Measurements from ENCODE around the gene SRRM2.

Gene SRRM2

DNA sequence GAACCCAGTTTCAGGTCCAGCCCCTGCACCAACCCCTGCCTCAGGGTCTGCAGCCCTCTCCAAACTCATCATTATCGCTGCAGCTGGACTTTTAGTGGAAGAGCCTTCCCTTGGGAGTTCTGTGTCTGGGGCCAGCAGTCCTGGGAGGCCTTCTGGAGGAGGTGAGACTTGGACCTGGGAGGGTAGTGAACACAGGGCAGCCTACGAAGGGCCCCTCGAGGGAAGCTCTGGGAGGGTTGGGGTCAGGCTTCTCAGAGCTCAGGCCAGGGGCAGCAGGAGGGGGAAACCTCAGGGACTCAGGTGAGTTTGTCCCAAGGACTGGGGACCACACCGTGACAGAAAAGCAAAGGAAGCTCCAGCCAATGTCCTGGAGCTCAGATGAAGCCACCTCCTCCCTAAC lies 11.3 kb upstream of the SRRM2 start:
- no peak for DNase-seq

DNA sequence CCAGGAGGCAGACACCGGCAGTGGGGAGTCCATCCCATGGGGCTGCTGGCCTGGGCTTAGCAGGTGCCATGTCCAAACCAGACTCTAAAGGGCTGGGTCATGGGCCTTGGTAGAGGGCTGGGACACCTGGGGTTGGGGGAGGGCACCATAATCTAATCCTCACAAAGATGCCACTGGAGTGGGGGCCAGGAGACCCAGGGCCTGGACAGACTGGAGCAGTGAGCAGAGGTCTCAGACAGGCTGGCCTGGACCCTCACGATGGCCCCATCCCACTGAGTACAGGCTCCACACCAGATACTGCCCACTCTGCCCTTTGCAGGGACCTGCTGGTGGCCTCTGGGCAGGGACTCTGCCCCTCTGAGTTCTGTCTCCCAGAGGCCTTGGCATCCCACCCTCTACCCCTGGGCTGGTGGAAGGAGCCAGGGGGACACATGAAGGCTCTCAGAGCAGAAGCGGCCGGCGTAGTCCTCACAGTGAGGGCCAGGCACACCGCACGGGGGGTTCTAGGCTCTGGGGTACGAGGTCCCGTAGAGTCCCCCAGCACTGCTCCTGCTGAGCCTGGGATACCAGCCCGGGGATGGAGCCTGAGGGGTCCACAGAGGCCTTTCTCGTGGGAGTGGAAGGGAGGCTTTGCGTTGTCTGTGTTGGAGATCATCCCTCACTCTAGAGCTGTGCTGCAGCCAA lies 10.0 kb upstream of the SRRM2 start:
- no peak for DNase-seq

DNA sequence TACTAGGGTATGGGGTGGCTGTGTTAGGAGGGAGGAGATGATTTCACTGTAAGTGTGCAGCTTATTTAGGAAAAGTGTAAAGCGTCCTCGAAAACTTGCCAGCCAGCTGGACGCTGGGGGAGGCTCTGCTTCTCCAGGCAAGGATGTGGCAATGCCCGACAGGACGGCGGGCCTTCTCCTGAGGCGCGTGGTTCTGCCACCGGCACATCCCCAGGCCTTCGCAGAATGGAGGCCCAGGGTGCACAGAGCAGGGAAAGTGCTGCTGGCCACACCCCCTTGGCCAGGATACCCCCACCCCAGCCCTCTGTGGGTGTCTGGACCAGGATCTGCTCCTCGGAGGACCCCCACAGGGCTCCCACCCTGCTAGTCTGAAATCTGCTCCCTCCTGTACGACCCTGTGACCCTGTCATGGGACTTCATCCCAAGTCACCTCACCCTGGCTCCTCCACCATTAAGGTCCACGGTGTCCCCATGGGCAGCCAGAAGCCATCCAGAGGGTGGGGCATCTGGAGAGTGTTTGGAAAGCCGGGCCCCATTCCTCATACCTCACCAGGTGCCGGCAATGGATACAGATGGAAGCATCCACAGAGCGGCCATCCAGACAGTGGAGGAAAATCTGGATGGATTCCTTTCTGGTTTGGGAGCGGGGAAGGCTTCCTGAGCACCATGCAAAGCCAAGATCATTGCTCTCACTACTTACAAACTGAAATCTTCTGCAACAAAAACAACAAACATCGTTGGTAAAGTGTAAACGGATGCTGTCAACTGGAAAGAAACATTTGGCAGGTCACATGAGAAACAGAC lies 9.2 kb upstream of the SRRM2 start:
- DNase-seq: no peak

DNA sequence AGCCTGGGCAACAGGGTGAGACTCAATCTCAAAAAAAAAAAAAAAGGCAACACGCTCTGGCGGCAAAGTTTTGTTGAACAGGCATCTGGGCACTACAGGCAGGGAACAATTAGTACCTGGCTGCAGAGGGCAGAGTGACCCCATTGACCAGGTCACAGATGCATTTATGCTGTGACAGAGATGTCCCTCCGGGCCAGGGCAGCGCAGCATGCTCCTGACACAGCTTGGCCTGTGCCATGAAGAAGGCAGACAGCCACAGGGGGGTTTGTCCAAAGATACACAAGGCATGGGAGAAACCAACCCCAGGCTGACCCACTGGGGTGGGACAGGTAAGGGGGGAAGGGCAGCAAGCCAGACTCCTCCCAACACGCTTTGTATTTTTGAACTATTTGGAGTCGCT lies 7.7 kb upstream of the SRRM2 start:
- DNase-seq: no peak

DNA sequence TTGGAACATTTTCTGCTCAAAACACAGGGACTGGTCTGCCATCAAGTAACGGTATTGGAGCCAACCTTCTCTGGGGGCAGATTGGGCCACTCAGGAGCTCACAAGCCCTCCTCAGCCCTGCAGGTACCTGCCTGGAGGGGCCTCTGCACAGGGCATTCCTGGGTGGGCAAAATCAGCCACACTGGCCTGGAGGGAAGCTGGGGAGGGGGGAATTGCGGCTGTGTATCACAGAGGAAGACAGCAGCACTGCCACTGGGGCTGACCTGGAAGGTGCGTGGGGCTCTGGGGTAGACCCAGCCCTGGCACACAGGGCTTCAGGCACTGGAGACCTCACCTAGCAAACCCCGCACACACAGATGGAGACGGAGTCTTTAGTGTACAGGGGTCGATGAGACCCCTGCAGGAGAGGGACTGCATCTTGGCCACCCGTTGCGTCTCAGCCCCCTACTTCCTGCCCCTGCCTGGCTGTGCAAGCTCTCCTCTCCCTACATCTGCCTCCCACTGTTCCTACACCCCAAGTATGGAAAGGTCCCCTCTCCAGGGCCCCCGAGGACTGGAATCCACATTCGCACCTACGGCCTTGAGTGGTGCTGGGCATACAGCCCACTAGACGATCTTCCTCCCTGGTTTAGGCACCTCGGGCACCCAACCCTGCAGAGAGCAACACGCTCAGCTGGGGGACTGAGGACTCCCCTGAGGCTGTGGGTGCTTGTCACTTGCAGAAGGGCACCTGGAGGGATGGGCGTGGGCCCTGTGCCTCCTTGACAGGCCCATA lies 7.1 kb upstream of the SRRM2 start:
- no peak for DNase-seq

DNA sequence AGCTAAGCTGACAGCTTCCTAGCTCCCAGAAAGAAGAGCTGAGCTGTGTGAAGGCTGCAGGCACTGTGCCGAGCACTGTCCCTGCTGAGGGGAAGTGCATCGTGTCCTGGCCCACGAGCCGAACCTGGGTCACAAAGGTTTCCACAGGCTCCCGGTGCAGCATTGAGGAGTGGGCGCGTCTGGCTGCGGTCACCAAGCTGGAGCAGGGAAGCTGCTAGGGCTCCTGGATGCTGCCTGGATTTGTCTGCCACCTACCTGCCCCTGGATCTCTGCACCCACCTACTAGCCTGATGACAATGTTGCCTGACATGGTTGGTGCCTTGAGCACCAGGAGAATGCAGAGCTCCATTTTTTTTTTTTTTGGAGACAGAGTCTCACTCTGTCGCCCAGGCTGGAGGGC lies 6.5 kb upstream of the SRRM2 start:
- no peak for DNase-seq

DNA sequence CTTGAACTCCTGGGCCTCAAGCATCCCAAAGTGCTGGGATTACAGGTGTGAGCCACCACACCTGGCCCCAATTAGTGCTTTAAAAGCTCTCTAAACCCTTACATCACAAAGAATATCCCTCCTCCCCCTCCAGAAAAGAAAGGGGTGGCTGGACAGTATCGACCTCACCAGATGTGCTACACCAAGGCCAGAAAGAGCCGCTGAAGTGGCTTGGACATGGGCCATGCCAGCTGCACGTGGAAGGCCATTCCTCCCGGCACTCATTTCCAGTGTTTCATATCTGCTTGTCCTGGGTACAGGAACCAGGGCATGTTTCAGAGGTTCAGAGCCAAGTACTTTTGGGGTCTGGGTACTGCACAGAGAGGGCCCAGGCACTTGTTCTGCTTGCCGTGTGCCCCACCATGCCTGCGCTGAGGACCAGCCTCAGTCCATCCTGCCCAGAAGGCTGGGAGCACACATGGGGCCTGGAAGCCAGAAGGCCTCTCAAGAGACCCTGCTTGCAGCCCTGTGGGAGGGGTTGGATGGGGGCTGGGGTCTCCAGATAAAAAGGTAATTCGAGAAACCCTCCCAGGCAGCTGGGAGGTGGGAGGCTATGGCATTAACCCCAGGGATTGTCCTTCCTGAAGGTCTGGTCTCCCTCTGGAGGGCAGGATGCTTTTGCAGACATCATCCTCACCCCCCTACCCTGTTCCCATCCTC lies 3.5 kb upstream of the SRRM2 start:
- no peak for DNase-seq

DNA sequence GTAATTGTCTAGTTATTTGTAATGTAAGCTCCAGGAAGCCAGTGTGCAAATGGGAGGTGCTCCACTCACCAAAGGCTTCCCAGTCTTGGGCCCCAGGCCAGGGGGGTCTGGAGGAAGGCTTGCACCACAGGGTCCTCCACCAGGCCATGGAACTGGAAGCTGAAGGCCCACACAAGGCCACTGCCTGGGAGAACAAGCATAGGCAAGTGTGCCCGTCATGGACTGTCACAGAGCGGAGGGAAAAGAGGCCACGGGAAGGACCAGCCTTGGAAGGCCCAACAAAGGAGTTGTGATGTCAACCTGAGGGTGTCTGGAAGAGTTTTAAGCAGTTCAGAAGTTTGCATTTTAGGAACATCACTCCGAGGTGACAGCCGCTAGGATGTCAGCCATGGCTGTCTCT lies 3.0 kb upstream of the SRRM2 start:
- DNase-seq: no peak

DNA sequence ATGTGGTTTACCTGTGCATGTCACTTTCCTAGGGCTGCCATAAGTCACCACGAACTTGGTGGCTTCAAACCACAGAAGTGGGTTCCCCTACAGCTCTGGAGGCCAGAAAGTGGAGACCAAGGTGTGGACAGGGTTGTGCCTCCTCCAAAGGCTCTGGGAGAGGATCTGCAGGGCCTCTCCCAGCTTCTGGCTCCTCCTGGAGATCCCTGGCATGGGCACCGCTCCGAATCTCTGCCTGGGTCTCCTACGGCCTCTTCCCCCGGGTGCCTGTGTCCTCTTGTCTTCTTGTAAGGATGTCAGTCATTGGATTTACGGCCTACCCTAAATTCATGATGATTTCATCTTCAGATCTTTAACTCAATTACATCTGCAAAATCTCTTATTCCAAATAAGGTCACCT lies 2.5 kb upstream of the SRRM2 start:
- DNase-seq: no peak

DNA sequence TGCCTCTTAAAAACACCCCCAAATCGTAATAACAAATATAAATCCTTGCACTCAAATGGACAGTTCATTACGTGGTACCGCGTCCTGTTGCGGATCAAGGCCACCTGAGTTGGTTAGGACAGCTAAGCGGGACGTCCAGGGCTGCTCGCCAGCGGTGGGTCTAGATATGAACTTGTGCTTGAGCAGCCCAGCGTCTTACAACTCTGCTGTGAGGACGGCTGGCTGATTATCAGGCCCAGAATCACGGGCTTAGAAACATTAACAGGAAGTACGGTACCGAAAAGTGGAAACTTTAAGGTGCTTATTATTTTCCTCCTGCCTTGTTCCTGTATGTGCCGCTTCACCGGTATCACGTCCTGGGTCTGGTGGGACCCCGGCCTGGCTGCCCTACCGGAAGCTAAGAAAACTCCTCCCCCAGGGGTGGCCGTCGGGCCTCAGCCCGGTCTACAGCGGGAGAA lies 832 bp upstream of the SRRM2 start:
- DNase-seq: no peak

DNA sequence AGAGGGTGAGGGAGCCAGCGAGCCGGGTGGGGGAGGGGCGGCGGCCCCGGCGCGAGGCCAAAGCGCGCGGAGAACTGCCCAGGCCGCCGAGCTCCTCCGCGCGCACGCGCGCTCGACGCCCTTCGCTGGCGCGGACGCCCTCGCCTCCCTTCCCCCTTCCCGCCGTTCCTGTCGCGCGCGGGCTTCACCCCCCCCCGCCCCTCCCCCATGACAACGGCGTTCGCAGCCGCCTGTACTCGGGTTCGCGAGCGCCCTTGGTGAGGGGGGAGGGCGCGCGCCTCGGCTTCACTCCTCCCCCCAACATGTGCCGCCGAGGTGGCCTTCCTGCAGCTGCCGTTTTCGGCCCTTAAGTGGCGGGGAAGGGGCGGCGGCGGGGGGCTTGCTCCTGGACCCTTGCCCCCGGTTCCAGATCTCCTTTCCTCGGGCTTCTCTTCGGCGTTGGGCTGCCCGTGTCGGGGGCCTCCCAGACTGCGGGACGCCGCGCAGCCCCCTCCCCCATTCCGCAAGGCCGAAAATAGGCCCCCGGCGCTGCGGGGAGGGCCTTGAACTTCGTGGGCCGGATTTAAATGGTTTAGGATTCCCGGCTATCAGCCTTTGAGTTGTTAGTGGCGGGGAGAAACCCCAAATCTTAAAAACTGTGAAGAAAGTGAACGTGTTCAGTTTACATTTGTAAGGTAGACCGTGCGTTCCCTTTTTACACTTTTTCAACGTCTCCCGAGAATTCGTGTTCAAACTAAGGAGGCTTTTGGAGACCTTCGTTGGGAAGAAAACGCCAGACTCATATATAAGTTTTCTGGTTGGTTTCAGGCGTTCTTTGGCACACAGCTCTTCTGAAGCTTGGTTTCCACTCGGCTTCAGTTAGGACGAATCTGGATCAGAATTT lies 653 bp downstream of the SRRM2 start:
- peak; percentile 70 for DNase-seq

DNA sequence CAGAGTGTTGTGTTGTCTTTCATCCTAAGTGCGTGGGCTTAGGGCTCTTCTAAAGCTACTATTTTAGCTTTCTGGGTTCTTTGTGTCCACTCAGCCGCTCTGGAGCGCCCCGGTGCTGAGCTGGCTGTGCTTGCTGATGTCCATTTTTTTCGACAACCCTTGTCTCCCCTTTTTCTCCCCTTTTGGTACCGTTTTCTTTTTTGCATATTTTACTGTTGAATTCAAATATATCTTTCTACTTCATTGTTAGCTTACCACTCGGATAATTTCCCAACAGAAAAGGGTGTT lies 1.2 kb downstream of the SRRM2 start:
- no peak for DNase-seq

DNA sequence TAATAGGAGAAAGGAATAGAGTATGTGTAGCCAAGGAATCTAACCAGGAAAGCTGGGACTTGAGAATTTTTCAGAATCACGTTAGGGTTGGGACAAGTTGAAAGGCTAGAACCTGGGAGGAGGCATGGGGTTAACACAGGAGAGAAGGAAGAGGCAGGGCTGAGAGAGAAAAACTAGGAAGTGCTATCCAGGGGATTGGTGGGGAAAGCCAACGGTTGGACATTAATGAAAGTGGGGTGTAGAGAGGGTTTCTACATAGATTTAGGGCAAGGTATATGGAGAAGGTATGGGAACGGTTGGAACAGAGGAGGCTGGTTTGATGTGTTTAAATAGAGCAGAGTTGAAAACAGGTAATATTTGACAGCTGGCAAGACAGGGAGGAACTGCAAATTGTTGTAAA lies 2.7 kb downstream of the SRRM2 start:
- no peak for DNase-seq

DNA sequence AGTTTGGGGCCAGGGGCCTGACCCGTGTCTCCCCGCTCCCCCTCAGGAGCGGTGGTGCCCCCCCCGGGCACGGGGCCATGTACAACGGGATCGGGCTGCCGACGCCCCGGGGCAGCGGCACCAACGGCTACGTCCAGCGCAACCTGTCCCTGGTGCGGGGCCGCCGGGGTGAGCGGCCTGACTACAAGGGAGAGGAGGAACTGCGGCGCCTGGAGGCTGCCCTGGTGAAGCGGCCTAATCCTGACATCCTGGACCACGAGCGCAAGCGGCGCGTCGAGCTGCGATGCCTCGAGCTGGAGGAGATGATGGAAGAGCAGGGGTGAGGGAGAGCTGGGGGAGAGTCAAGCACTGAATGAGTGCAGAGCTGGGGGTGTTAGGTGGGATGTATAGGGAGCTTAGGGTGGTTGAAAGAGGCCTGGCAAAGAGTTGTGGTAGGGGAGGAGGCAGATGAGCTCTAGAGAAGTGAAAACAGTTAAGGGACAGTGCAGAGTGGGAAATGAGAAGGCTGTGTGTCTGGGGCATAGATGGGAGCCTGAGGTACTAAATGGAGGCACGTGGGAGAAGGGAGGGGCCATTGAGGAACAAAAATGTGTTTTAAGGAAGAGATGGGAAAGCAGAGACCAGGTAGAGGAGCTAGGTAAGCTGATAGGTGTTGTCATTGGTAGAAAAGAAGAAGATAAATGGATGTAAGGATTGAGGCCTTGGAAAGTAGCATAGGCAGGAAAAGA lies 4.0 kb downstream of the SRRM2 start:
- no peak for DNase-seq

DNA sequence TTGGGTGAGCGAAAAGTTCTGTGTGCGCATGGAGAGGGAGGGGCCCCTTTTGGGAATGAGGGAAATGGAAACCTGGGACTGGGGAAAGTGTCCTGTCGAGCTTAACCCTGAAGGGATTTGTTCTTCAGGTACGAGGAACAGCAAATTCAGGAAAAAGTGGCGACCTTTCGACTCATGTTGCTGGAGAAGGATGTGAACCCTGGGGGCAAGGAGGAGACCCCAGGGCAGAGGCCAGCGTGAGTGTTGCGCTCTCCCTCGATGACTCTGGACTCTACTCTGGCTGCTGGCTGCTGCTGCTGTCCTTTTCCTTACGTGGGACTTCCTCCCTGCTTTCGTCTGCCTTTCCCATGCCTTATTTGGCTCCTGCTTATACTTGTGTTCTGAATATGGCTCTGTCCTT lies 4.9 kb downstream of the SRRM2 start:
- no peak for DNase-seq

DNA sequence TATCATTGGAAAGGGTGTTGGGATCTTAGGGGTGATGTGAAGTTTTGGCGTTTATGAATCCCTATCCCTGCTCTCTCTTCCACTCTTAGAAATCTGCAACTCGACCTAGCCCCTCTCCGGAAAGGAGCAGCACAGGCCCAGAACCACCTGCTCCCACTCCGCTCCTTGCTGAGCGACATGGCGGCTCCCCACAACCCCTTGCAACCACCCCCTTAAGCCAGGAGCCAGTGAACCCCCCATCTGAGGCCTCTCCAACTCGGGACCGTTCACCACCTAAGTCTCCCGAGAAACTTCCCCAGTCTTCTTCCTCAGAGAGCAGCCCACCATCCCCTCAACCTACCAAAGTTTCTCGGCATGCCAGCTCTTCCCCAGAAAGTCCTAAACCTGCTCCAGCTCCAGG lies 9.0 kb downstream of the SRRM2 start:
- DNase-seq: no peak

DNA sequence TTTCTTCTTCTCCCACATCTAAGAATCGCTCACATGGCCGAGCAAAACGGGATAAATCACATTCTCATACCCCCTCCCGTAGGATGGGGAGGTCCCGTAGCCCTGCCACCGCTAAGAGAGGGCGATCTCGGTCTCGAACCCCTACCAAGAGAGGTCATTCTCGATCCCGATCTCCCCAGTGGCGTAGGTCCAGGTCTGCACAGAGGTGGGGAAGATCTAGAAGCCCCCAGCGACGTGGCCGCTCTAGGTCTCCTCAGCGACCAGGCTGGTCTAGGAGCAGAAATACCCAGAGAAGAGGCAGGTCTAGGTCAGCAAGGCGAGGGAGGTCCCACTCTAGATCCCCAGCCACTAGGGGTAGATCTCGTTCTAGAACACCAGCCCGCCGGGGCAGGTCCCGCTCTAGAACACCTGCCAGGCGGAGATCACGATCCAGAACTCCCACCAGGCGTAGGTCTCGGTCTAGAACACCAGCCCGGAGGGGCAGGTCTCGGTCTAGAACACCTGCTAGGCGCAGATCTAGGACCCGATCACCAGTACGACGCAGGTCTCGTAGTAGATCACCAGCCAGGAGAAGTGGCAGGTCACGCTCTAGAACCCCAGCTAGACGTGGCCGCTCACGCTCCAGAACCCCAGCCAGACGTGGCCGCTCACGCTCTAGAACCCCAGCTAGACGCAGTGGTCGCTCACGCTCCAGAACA lies 9.6 kb downstream of the SRRM2 start:
- no peak for DNase-seq

DNA sequence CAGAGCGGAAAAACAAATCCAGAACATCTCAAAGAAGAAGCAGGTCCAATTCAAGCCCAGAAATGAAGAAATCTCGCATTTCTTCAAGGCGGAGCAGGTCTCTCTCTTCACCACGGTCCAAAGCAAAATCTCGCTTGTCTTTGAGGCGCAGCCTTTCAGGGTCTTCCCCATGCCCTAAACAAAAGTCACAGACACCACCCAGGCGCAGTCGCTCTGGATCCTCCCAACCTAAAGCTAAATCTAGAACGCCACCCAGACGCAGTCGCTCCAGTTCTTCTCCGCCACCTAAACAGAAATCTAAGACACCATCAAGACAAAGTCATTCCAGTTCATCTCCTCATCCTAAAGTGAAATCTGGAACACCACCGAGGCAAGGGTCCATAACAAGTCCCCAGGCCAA lies 10.3 kb downstream of the SRRM2 start:
- DNase-seq: no peak

DNA sequence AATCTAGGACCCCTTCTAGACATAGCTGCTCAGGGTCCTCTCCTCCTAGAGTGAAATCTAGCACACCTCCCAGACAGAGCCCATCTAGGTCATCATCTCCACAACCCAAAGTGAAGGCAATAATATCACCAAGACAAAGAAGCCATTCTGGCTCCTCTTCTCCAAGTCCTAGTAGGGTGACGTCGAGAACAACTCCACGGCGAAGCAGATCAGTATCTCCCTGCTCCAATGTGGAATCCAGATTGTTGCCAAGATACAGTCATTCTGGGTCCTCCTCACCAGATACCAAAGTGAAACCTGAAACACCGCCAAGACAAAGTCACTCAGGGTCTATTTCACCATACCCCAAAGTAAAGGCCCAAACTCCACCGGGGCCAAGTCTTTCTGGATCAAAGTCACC lies 10.7 kb downstream of the SRRM2 start:
- no peak for DNase-seq

DNA sequence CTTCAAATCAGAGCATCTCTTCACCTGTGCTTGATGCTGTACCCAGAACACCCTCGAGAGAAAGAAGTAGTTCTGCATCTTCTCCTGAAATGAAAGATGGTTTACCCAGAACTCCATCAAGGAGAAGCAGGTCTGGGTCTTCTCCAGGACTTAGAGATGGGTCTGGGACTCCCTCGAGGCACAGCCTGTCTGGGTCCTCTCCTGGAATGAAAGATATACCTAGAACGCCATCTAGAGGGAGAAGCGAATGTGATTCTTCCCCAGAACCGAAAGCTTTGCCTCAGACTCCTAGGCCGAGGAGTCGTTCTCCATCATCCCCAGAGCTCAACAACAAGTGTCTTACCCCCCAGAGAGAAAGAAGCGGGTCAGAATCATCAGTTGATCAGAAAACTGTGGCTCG lies 12.3 kb downstream of the SRRM2 start:
- DNase-seq: no peak

Data from KG1 (cell line).